ENCODE measurements around the gene TCF23.

DNA sequence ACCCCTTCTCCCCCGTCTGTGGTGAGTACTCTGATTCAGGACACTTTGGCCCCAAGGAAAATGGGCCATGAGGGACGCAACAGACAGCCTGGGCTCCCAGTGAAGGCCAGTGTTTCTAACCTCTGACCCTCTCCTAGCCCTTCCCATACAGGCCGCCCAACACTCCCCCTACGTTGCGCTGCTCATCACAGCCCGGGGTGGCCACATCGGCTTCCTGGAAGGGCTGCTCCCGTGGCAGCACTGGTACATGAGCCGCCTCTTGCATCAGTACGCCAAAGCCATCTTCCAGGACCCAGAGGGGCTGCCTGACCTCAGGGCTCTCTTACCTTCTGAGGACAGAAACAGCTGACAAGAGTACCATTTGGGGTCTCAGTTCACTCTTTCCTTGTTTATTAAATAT, 18.4 kb upstream of the TCF23 start:
- TF ChIP-seq CTCF (conservative IDR thresholded peaks at IDR 0.05; ENCODE audit: low read length) (no peak), EZH2phosphoT487 (IDR thresholded peaks at IDR 0.05; ENCODE audit: borderline replicate concordance) (no peak)

Data from Loucy (cell line).